GM12878 (cell line): Measurements from ENCODE around the gene SNURF. TPM values are rescaled to one million over a fixed set of nuclear protein-coding genes. Genes with fewer than 3 reads are reported as not detected.

Experiments
- ATAC-seq: fragments of 200-7000 bp; cut with Tn5 transposase; 3 replicates; pipeline ENCODE4 v1.9.1; 2020; ENCODE audit warnings: mild to moderate bottlenecking, moderate library complexity
- BruUV-seq: library from RNA; stranded (reverse); fragments of 400-500 nt; replicated peaks from 2 replicates; lab custom pipeline; 2021; lab: Mats Ljungman, UMichigan
- CTCF ChIA-PET: fragments of 300-600 bp; sonication (Branson Sonifier 250); formaldehyde crosslinking; extraction: SDS; loops from one replicate; lab custom pipeline; 2021; ENCODE audit warnings: inconsistent platforms; lab: Yijun Ruan, JAX
- POLR2A ChIA-PET: fragments of 350-600 bp; formaldehyde crosslinking; extraction: SDS; loops from one replicate; lab custom pipeline; 2021; ENCODE audit warnings: inconsistent platforms; lab: Charles Lee
- RAD21 ChIA-PET: fragments of 300-600 bp; sonication (Branson Sonifier 250); formaldehyde crosslinking; loops from one replicate; lab custom pipeline; 2023; ENCODE audit warnings: antibody characterized with exemption; ENCODE audit not compliant: unreplicated experiment; lab: Charles Lee
- SMC1A ChIA-PET: fragments of 300-600 bp; sonication (Branson Sonifier 250); formaldehyde crosslinking; loops from one replicate; lab custom pipeline; 2023; ENCODE audit not compliant: unreplicated experiment, uncharacterized antibody; lab: Charles Lee
- DNase-seq: peaks from one replicate; pipeline ENCODE4 v3.0.0-alpha.2; 2011; ENCODE audit warnings: low read depth, low spot score
- FAIRE-seq: peaks from 3 replicates; lab custom pipeline; 2011; peaks lifted over from hg19 to GRCh38; lab: Jason Lieb, UNC
- H2AFZ ChIP-seq: 2 replicates; pipeline ENCODE4 v1.6.0; 2011; ENCODE audit warnings: low read depth, low read length, control low read depth; ENCODE audit not compliant: control insufficient read depth
- H3K27ac ChIP-seq: 2 replicates; pipeline ENCODE4 v1.5.1; 2011; ENCODE audit warnings: control low read depth; ENCODE audit not compliant: control insufficient read depth, insufficient read depth
- H3K27me3 ChIP-seq, 2 experiments: replicated peaks in 1 of 2; 2 replicates each; pipeline versions ENCODE4 v1.6.0 to v1.6.1; 2011; ENCODE audit warnings: low read length in 1 of 2; ENCODE audit not compliant: control insufficient read depth in 2 of 2, insufficient read depth in 2 of 2
- H3K36me3 ChIP-seq, 2 experiments: 2 replicates each; pipeline ENCODE4 v1.5.1; 2011; ENCODE audit warnings: low read length in 1 of 2; ENCODE audit not compliant: control insufficient read depth in 2 of 2, insufficient read depth in 2 of 2
- H3K4me1 ChIP-seq: 2 replicates; pipeline ENCODE4 v1.6.1; 2011; ENCODE audit warnings: mild to moderate bottlenecking, low read length, moderate library complexity, mixed read lengths; ENCODE audit not compliant: control insufficient read depth, insufficient read depth
- H3K4me2 ChIP-seq: 2 replicates; pipeline ENCODE4 v1.6.0; 2011; ENCODE audit warnings: control low read depth; ENCODE audit not compliant: control insufficient read depth, insufficient read depth
- H3K4me3 ChIP-seq: fragments of 200-600 bp; sonication (generic); 2 replicates; pipeline ENCODE4 v1.5.1; 2016
- H3K79me2 ChIP-seq: 2 replicates; pipeline ENCODE4 v1.6.0; 2011; ENCODE audit warnings: low read length; ENCODE audit not compliant: control insufficient read depth, insufficient read depth
- H3K9ac ChIP-seq: 2 replicates; pipeline ENCODE4 v1.8.0; 2011; ENCODE audit warnings: low read length, control low read depth, mixed read lengths; ENCODE audit not compliant: control insufficient read depth, insufficient read depth
- H3K9me3 ChIP-seq: replicated peaks from 3 replicates; pipeline ENCODE4 v1.5.1; 2011; ENCODE audit warnings: mild to moderate bottlenecking, low read length; ENCODE audit not compliant: control insufficient read depth, insufficient read depth
- H4K20me1 ChIP-seq: 2 replicates; pipeline ENCODE4 v1.6.0; 2011; ENCODE audit not compliant: control insufficient read depth, insufficient read depth
- CHD4 ChIP-seq: fragments of 200-600 bp; sonication (generic); IDR thresholded peaks from 2 replicates; pipeline ENCODE4 v1.6.1; 2016; ENCODE audit warnings: mild to moderate bottlenecking
- JUNB ChIP-seq: IDR thresholded peaks from 2 replicates; pipeline ENCODE4 v1.6.1; 2016; ENCODE audit warnings: antibody characterized with exemption, mild to moderate bottlenecking
- KAT2A ChIP-seq: conservative IDR thresholded peaks from 2 replicates; pipeline ENCODE4 v1.6.1; 2011; ENCODE audit warnings: low read depth, low read length; ENCODE audit not compliant: control insufficient read depth
- KLF5 ChIP-seq: fragments of 450-650 bp; IDR thresholded peaks from 2 replicates; pipeline ENCODE4 v1.6.1; 2014; ENCODE audit warnings: mild to moderate bottlenecking; ENCODE audit not compliant: partially characterized antibody
- MTA2 ChIP-seq: fragments of 450-650 bp; IDR thresholded peaks from 2 replicates; pipeline ENCODE4 v1.6.1; 2016; ENCODE audit warnings: low read depth, mild to moderate bottlenecking, moderate library complexity
- POU2F2 ChIP-seq: IDR thresholded peaks from 3 replicates; pipeline ENCODE4 v1.6.1; 2011; ENCODE audit warnings: low read depth, mild to moderate bottlenecking, low read length, borderline replicate concordance
- RCOR1 ChIP-seq: conservative IDR thresholded peaks from 2 replicates; pipeline ENCODE4 v1.6.1; 2012; ENCODE audit warnings: low read depth, low read length, improper control_type of control experiment
- SIX5 ChIP-seq: IDR thresholded peaks from 2 replicates; pipeline ENCODE4 v1.6.1; 2011; ENCODE audit warnings: mild to moderate bottlenecking, low read depth, low read length, moderate library complexity; ENCODE audit not compliant: severe bottlenecking
- STAT1 ChIP-seq: fragments of 450-650 bp; conservative IDR thresholded peaks from 2 replicates; pipeline ENCODE4 v1.6.1; 2014; ENCODE audit warnings: antibody characterized with exemption, mild to moderate bottlenecking
- WGBS: methylation state at CpG from one replicate; pipeline ENCODE4 v1.1.6; 2016; ENCODE audit warnings: low lambda C conversion rate; ENCODE audit not compliant: insufficient replicate concordance, insufficient coverage; ENCODE audit errors: missing lambda C conversion rate; 5-methylcytosine and 5-hydroxymethylcytosine counted together
- in situ Hi-C: fragments of 300-500 bp; cut with MboI; formaldehyde crosslinking; loops from 9 replicates; pipeline ENCODE4 v1.14.3; 2018; ENCODE audit warnings: mixed read lengths
- intact Hi-C: fragments of 100-400 bp; cut with micrococcal nuclease; formaldehyde crosslinking; loops from one replicate; pipeline ENCODE4 v1.14.2; 2022; ENCODE audit not compliant: unreplicated experiment
- polyA plus RNA-seq, 11 experiments: library from polyadenylated mRNA; depleted of rRNA in 4 of 11; unstranded in 6 of 11; stranded (reverse) in 5 of 11; fragments of >200 nt; fragmentation: Nextera tagmentation in 4 of 11; fragmentation: Illumina TruSeq in 1 of 11; extraction: Ambion mirVana in 4 of 11; extraction: Trizol in 1 of 11; gene quantifications; 1 replicate in 1 of 11; 2 replicates in 10 of 11; pipeline versions ENCODE4 v1.2.1 to v1.2.3, GENCODE V29; 2011 to 2016; ENCODE audit warnings: inconsistent platforms in 2 of 11, missing spikeins in 2 of 11, low read depth in 1 of 11
- total RNA-seq, 4 experiments: library from RNA; depleted of rRNA in 3 of 4; stranded (reverse); fragments of >200 nt in 3 of 4; fragmentation: Illumina TruSeq in 1 of 4; extraction: Trizol in 1 of 4; gene quantifications; 2 replicates each; pipeline versions ENCODE4 v1.2.1 to v1.2.3, GENCODE V29; 2013 to 2021
- TF ChIP-seq, protein P1 (sequence below): fragments of 450-650 bp; IDR thresholded peaks from 2 replicates; pipeline ENCODE4 v1.6.1; 2018; ENCODE audit warnings: borderline replicate concordance, mild to moderate bottlenecking; ENCODE audit not compliant: partially characterized antibody
- TF ChIP-seq, protein P2 (sequence below): IDR thresholded peaks from 2 replicates; pipeline ENCODE4 v1.6.1; 2011; ENCODE audit warnings: low read depth, low read length, improper control_type of control experiment, borderline replicate concordance

SNURF gene
- total and polyA plus RNA-seq, 10 of the 15 experiments (the other 5 are each of a cell fraction or from before 2014, with no cell fraction given) = 2.6 to 25.4 (median 8.9) TPM

DNA sequence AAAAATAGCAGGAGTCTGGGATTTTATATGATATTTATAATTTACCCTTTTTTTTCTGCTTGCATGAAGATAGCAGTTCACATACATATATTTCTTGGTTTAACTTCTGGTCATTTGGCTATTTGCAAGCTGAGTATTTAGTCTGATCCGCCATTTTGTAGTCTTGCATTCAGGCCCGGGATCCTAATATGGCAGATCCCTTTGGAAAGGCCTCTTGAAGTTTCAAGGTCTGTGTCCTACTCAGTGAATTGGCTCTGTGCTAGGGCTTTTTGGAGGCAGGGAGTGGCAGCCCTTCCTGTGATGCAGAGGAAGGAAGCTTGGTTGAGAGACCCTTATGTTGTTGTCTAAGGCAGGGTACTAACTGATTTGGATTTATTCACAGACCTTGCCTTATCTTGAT is 2.9 kb downstream of the SNURF start (continued):
- TF ChIP-seq, protein P1, sequence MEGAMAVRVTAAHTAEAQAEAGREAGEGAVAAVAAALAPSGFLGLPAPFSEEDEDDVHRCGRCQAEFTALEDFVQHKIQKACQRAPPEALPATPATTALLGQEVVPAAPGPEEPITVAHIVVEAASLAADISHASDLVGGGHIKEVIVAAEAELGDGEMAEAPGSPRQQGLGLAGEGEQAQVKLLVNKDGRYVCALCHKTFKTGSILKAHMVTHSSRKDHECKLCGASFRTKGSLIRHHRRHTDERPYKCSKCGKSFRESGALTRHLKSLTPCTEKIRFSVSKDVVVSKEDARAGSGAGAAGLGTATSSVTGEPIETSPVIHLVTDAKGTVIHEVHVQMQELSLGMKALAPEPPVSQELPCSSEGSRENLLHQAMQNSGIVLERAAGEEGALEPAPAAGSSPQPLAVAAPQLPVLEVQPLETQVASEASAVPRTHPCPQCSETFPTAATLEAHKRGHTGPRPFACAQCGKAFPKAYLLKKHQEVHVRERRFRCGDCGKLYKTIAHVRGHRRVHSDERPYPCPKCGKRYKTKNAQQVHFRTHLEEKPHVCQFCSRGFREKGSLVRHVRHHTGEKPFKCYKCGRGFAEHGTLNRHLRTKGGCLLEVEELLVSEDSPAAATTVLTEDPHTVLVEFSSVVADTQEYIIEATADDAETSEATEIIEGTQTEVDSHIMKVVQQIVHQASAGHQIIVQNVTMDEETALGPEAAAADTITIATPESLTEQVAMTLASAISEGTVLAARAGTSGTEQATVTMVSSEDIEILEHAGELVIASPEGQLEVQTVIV = no peak
- TF ChIP-seq POU2F2 (no peak), STAT1 (no peak)
- TF ChIP-seq, protein P2, sequence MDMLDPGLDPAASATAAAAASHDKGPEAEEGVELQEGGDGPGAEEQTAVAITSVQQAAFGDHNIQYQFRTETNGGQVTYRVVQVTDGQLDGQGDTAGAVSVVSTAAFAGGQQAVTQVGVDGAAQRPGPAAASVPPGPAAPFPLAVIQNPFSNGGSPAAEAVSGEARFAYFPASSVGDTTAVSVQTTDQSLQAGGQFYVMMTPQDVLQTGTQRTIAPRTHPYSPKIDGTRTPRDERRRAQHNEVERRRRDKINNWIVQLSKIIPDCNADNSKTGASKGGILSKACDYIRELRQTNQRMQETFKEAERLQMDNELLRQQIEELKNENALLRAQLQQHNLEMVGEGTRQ = no peak

DNA sequence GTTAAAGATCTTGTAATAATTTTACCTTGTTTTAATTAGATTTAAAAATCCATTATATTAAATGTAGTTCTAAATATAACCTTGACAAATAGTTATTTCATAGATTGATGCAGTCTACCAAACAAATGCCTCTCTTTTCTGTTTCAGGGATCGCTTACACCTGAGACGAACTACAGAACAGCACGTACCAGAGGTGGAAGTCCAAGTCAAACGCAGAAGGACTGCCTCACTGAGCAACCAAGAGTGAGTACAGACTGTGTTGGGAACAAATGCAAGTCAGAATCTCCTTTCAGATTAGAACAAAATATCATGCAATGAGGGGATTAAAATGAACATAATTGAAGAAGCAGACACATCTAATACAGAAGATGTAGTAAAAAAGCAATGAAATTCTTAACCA is 7.2 kb downstream of the SNURF start:
- Histone ChIP-seq H3K79me2 (peaks cover 8% of the 10 kb centered on the region), H3K36me3 (peaks cover 2 to 3% of the 10 kb centered on the region in 2 experiments; a peak in 2 of 4 replicates), H3K9ac (no peak overlapping the region), H3K9me3 (peaks cover 5% of the 10 kb centered on the region; the same call in 2 of the 3 replicates), H3K4me2 (no peak overlapping the region), H3K27me3 (no peaks in the 10 kb centered on the region), H4K20me1 (no peaks in the 10 kb centered on the region), H2AFZ (no peak overlapping the region), H3K27ac (no peak overlapping the region), H3K4me3 (no peak overlapping the region), H3K4me1 (no peaks in the 10 kb centered on the region)
- ATAC-seq (no peak), FAIRE-seq (no peak), DNase-seq (no peak)
- no peak for TF ChIP-seq SIX5
- TF ChIP-seq MTA2 = no peak
- TF ChIP-seq RCOR1 = no peak
- TF ChIP-seq CHD4 = no peak
- no peak for TF ChIP-seq JUNB
- no peak for TF ChIP-seq KLF5
- no peak for TF ChIP-seq KAT2A
- intact Hi-C loops = no loop called here
- no TSS peak for BruUV-seq
- ChIA-PET SMC1A (no interaction called here), CTCF (no interaction called here), RAD21 (no interaction called here), POLR2A (no interaction called here)
- WGBS = 38% methylated on average over 4 of the region's 4 CpGs
- in situ Hi-C loops = no loop called here
